A673 (cell line): ENCODE measurements around the gene CD300A.

Experiments
- CTCF ChIP-seq: fragments of 300-800, 200-600 bp; sonication (generic); conservative IDR thresholded peaks from 2 replicates; pipeline ENCODE4 v1.5.1; 2017; ENCODE audit warnings: low read depth, mild to moderate bottlenecking, antibody characterized with exemption, low read length, moderate library complexity, mixed read lengths
- EZH2 ChIP-seq: fragments of 200-600 bp; sonication (generic); IDR thresholded peaks from 2 replicates; pipeline ENCODE4 v1.6.1; 2017; ENCODE audit warnings: borderline replicate concordance, low read depth, mild to moderate bottlenecking, mixed read lengths, antibody characterized with exemption, low read length; ENCODE audit not compliant: poor library complexity, severe bottlenecking

- TF ChIP-seq CTCF = no peak
- no peak for TF ChIP-seq EZH2
Observed at GRCh38 chr17:74513987-74514631, 47.7 kb downstream of the CD300A start.
